CD14-positive monocyte (primary cell): Measurements from ENCODE around the gene AGXT. TPM values are rescaled to one million over a fixed set of nuclear protein-coding genes. Genes with fewer than 3 reads are reported as not detected.

Source experiments
- DNase-seq, 3 donors: peaks; one replicate each; pipeline ENCODE4 v3.0.0-alpha.2; 2011 to 2022
- H2AFZ ChIP-seq: 2 replicates; pipeline ENCODE4 v1.6.0; 2012; ENCODE audit warnings: mild to moderate bottlenecking, low read depth, low read length, inconsistent platforms; ENCODE audit not compliant: insufficient read depth, poor library complexity, severe bottlenecking
- H3K27ac ChIP-seq, 2 donors: 1 replicate in 1 of 2; 2 replicates in 1 of 2; pipeline ENCODE4 v1.5.1; 2012 to 2013; ENCODE audit warnings: low read length in 2 of 2, control low read depth in 1 of 2, inconsistent platforms in 1 of 2, low read depth in 1 of 2, mild to moderate bottlenecking in 1 of 2
- H3K27me3 ChIP-seq, 2 donors: one replicate each; pipeline versions ENCODE4 v1.6.0 to v1.6.1; 2011 to 2013; ENCODE audit warnings: low read length in 2 of 2; ENCODE audit not compliant: control insufficient read depth in 2 of 2, insufficient read depth in 2 of 2
- H3K36me3 ChIP-seq, 2 donors: replicated peaks in 1 of 2; 1 replicate in 1 of 2; 2 replicates in 1 of 2; pipeline versions ENCODE4 v1.5.1 to v1.6.1; 2012 to 2013; ENCODE audit warnings: low read length in 2 of 2, control low read depth in 1 of 2, inconsistent platforms in 1 of 2, mild to moderate bottlenecking in 1 of 2; ENCODE audit not compliant: insufficient read depth in 2 of 2, control insufficient read depth in 1 of 2
- H3K4me1 ChIP-seq, 2 donors: 1 replicate in 1 of 2; 2 replicates in 1 of 2; pipeline versions ENCODE4 v1.5.1 to v1.6.1; 2012 to 2013; ENCODE audit warnings: low read length in 2 of 2, control low read depth in 1 of 2, inconsistent platforms in 1 of 2, mild to moderate bottlenecking in 1 of 2, moderate library complexity in 1 of 2; ENCODE audit not compliant: insufficient read depth in 2 of 2, control insufficient read depth in 1 of 2
- H3K4me2 ChIP-seq: replicated peaks from 2 replicates; pipeline ENCODE3; 2012; ENCODE audit warnings: low read length, moderate library complexity, mild to moderate bottlenecking; ENCODE audit not compliant: poor library complexity, severe bottlenecking; ENCODE audit errors: extremely low read depth
- H3K4me3 ChIP-seq, 3 experiments: fragments of 200-600 bp in 1 of 3; sonication (generic) in 1 of 3; replicated peaks in 1 of 3; 1 replicate in 2 of 3; 2 replicates in 1 of 3; pipeline ENCODE4 v1.5.1; 2011 to 2013; ENCODE audit warnings: low read length in 3 of 3, mild to moderate bottlenecking in 3 of 3, control low read depth in 2 of 3, low read depth in 2 of 3, inconsistent platforms in 1 of 3, moderate library complexity in 1 of 3
- H3K79me2 ChIP-seq: 2 replicates; pipeline ENCODE4 v1.6.0; 2012; ENCODE audit warnings: mild to moderate bottlenecking, control low read depth, inconsistent platforms, low read length, moderate library complexity; ENCODE audit not compliant: insufficient read depth
- H3K9ac ChIP-seq: 2 replicates; pipeline ENCODE4 v1.6.0; 2017; ENCODE audit warnings: low read length, mild to moderate bottlenecking; ENCODE audit not compliant: insufficient read depth, poor library complexity, severe bottlenecking
- H3K9me3 ChIP-seq, 2 donors: replicated peaks in 1 of 2; 1 replicate in 1 of 2; 2 replicates in 1 of 2; pipeline versions ENCODE4 v1.5.1 to v1.6.1; 2012 to 2013; ENCODE audit warnings: low read length in 2 of 2, control low read depth in 1 of 2; ENCODE audit not compliant: control insufficient read depth in 1 of 2, insufficient read depth in 1 of 2
- H4K20me1 ChIP-seq: 2 replicates; pipeline ENCODE4 v1.6.0; 2012; ENCODE audit warnings: mild to moderate bottlenecking, low read length, control low read depth, moderate library complexity; ENCODE audit not compliant: insufficient read depth
- H3K27ac Mint-ChIP-seq, 7 donors: one replicate each; pipeline ENCODE4 v1.8.0; 2020; ENCODE audit warnings: mild to moderate bottlenecking in 7 of 7, mixed read lengths in 7 of 7, moderate library complexity in 6 of 7, inconsistent platforms in 2 of 7
- H3K27me3 Mint-ChIP-seq, 3 donors: one replicate each; pipeline ENCODE4 v1.8.0; 2021 to 2022; ENCODE audit warnings: low read depth in 3 of 3, mild to moderate bottlenecking in 3 of 3, mixed read lengths in 3 of 3, moderate library complexity in 3 of 3, inconsistent platforms in 1 of 3
- H3K36me3 Mint-ChIP-seq, 2 donors: one replicate each; pipeline ENCODE4 v1.8.0; 2020; ENCODE audit warnings: mixed read lengths in 2 of 2, inconsistent platforms in 1 of 2, mild to moderate bottlenecking in 1 of 2
- H3K4me1 Mint-ChIP-seq: one replicate; pipeline ENCODE4 v1.8.0; 2020; ENCODE audit warnings: mild to moderate bottlenecking, mixed read lengths
- H3K4me3 Mint-ChIP-seq, 2 donors: one replicate each; pipeline ENCODE4 v1.8.0; 2020; ENCODE audit warnings: mild to moderate bottlenecking in 2 of 2, mixed read lengths in 2 of 2, moderate library complexity in 1 of 2
- H3K9me3 Mint-ChIP-seq, 7 donors: one replicate each; pipeline ENCODE4 v1.8.0; 2020 to 2022; ENCODE audit warnings: mixed read lengths in 7 of 7, mild to moderate bottlenecking in 6 of 7, moderate library complexity in 6 of 7, inconsistent platforms in 2 of 7
- WGBS: methylation state at CpG from one replicate; pipeline ENCODE4 v1.1.5; 2013; ENCODE audit warnings: missing lambda C conversion rate; ENCODE audit not compliant: insufficient coverage; 5-methylcytosine and 5-hydroxymethylcytosine counted together
- intact Hi-C, 2 donors: fragments of 100-400 bp; cut with micrococcal nuclease; formaldehyde crosslinking; loops; one replicate each; pipeline versions ENCODE4 v1.15.0 to v1.15.1; 2023
- polyA plus RNA-seq, 3 donors: library from polyadenylated mRNA; depleted of rRNA in 1 of 3; unstranded in 2 of 3; stranded (reverse) in 1 of 3; fragments of 300-500 nt in 2 of 3; fragments of >200 nt in 1 of 3; fragmentation: Illumina TruSeq in 2 of 3; gene quantifications; 1 replicate in 2 of 3; 2 replicates in 1 of 3; pipeline ENCODE4 v1.2.3, GENCODE V29; 2012 to 2021
- TF ChIP-seq, protein P1 (sequence below): fragments of 200-600 bp; IDR thresholded peaks from one replicate; pipeline ENCODE4 v1.8.0; 2022; ENCODE audit warnings: antibody characterized with exemption, mild to moderate bottlenecking

AGXT gene
- polyA plus RNA-seq, 3 donors, result not detected

- Mint-ChIP-seq H3K9me3 (peaks cover 0 to 4% (median 0%) of the 10 kb centered on the region in 7 donors), H3K27me3 (peaks cover 5 to 6% (median 5%) of the 10 kb centered on the region in 3 donors), H3K4me1 (no peaks in the 10 kb centered on the region), H3K4me3 (no peak overlapping the region), H3K27ac (no peak overlapping the region), H3K36me3 (no peaks in the 10 kb centered on the region)
- H3K79me2 ChIP-seq, result no peaks in the 10 kb centered on the region
- no peaks in the 10 kb centered on the region for H3K36me3 ChIP-seq
- WGBS, result 89% methylated on average over 11 of the region's 16 CpGs
- no peak for DNase-seq
- H3K27ac ChIP-seq, result no peak overlapping the region
- H3K4me2 ChIP-seq, result no peak overlapping the region
- TF ChIP-seq, protein P1, sequence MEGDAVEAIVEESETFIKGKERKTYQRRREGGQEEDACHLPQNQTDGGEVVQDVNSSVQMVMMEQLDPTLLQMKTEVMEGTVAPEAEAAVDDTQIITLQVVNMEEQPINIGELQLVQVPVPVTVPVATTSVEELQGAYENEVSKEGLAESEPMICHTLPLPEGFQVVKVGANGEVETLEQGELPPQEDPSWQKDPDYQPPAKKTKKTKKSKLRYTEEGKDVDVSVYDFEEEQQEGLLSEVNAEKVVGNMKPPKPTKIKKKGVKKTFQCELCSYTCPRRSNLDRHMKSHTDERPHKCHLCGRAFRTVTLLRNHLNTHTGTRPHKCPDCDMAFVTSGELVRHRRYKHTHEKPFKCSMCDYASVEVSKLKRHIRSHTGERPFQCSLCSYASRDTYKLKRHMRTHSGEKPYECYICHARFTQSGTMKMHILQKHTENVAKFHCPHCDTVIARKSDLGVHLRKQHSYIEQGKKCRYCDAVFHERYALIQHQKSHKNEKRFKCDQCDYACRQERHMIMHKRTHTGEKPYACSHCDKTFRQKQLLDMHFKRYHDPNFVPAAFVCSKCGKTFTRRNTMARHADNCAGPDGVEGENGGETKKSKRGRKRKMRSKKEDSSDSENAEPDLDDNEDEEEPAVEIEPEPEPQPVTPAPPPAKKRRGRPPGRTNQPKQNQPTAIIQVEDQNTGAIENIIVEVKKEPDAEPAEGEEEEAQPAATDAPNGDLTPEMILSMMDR, result no peak
- H4K20me1 ChIP-seq, result no peaks in the 10 kb centered on the region
- no peaks in the 10 kb centered on the region for H3K27me3 ChIP-seq
- H3K4me3 ChIP-seq, result no peak overlapping the region
- no peak overlapping the region for H2AFZ ChIP-seq
- H3K9ac ChIP-seq, result no peak overlapping the region
- intact Hi-C loops, result no loop called here
- H3K4me1 ChIP-seq, result no peaks in the 10 kb centered on the region
- no peaks in the 10 kb centered on the region for H3K9me3 ChIP-seq
Observed at GRCh38 chr2:240871071-240871958, 2.7 kb downstream of the AGXT start.

DNA sequence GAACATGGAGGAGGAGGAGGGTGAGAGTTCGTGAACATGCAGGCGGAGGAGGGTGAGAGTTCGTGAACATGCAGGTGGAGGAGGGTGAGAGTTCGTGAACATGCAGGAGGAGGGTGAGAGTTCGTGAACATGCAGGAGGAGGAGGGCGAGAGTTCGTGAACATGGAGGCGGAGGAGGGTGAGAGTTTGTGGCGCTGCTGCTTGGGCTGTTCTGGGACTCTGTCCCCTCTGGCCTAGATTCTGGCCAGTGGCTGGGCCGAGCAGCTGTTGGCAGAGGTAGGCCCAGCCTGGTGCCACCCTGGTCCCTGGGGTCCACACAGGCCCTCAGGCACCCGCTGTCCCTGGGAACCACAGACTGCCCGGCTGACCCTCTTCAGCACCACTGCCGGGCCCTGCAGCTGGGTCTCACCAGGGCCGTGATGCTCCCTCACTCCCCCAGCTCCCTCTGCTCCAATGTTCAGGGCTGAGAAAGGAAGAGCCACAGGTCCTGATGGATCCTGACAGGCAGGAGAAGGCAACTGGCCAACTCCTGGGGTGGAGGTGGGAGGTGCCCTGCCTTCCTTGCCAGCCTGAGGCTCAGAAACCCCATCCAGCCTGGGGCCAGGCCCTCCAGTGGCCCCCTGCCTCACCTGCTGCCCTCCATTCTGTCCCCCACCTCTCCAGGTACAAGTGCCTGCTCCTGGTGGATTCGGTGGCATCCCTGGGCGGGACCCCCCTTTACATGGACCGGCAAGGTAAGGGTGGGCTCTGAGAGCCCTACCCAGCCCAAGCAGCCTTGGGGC lies 3.9 kb downstream of the AGXT start:
- TF ChIP-seq, protein P1, result no peak
- Mint-ChIP-seq H3K4me3 (no peak overlapping the region), H3K36me3 (no peaks in the 10 kb centered on the region), H3K9me3 (peaks cover 0 to 4% (median 0%) of the 10 kb centered on the region in 7 donors), H3K27ac (peak overlapping the region in 1 of 7 donors; percentile 52), H3K27me3 (peaks cover 5 to 6% (median 5%) of the 10 kb centered on the region in 3 donors), H3K4me1 (no peaks in the 10 kb centered on the region)
- WGBS, result 95% methylated on average over 14 of the region's 17 CpGs
- no peak for DNase-seq
- no peak overlapping the region for H3K9ac ChIP-seq
- no peaks in the 10 kb centered on the region for H3K79me2 ChIP-seq
- no peak overlapping the region for H3K4me3 ChIP-seq
- no peak overlapping the region for H2AFZ ChIP-seq
- no peaks in the 10 kb centered on the region for H4K20me1 ChIP-seq
- intact Hi-C loops, result no loop called here
- no peaks in the 10 kb centered on the region for H3K27me3 ChIP-seq
- no peaks in the 10 kb centered on the region for H3K36me3 ChIP-seq
- H3K4me2 ChIP-seq, result no peak overlapping the region
- H3K9me3 ChIP-seq, result no peaks in the 10 kb centered on the region
- H3K27ac ChIP-seq, result no peak overlapping the region
- H3K4me1 ChIP-seq, result no peaks in the 10 kb centered on the region
